OCI-LY7 (cell line): ENCODE data around the gene ANKRD22.

Experiments
- CTCF ChIP-seq: fragments of 200-600 bp; sonication (generic); conservative IDR thresholded peaks from 2 replicates; pipeline ENCODE4 v1.5.1; 2014; ENCODE audit warnings: mild to moderate bottlenecking, antibody characterized with exemption, low read length, moderate library complexity, mixed read lengths
- EZH2phosphoT487 ChIP-seq: fragments of 200-600 bp; sonication (generic); IDR thresholded peaks from 2 replicates; pipeline ENCODE4 v1.6.1; 2018; ENCODE audit warnings: low read depth, borderline replicate concordance, mild to moderate bottlenecking, mixed run types, antibody characterized with exemption, low read length, moderate library complexity, mixed read lengths

DNA sequence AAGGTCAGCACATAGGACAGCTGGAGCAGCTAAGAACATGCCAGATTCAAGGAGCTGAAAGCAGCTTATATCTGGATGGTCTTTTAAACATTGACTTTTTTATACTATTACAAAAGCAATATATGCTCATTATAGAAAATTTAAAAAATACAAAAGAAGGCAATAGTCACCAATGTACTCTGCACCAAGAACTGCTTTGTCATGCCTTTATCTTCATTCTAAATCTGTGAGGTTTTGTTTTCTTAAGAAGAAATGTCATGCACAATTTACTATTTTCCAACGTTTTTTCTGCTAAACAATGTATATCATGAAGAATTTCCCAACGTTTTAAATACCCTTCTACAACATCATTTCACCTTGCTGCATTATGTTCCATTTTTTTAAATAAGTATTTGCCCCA, 46.3 kb downstream of the ANKRD22 start:
- no peak for TF ChIP-seq CTCF
- no peak for TF ChIP-seq EZH2phosphoT487
